HG02840 (cell line): ENCODE data around the gene ADAM33.

Experiments used
- ATAC-seq: cut with Tn5 transposase; IDR thresholded peaks from one replicate; pipeline ENCODE4 v1.9.1; 2021; ENCODE audit warnings: mild to moderate bottlenecking, moderate library complexity, moderate number of reproducible peaks; ENCODE audit not compliant: unreplicated experiment, low FRiP score

The ADAM33 gene

DNA sequence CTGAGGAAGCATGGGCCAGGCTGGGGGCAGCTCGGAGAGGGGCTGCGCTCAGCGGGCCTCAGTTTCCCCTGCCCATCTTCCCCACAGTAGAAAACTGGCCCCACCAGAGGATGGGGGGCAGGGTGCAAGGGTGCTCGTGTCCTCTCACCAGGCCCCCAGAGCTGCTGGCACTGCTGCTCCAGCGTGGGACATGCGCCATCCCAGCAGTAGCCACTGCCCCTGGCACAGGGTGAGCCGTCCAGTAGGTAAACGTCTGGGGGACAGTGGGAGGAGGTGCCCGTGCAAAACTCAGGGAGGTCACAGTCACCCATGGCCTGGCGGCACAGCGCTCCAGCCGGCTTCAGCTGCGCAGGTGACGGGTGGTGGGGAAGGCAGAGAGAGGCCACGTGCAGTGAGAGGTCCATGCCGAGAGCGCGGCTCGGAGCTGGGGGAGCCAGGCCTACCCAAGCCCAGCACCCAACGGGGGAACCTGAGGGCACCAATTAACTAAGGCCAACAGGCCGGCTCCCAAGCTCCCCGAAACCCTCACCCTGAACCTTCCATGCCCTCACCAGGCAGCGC is 9.7 kb downstream of the ADAM33 start:
- ATAC-seq: no peak

- no peak for ATAC-seq
Measured at GRCh38 chr20:3670945-3671344, 10.9 kb downstream of the ADAM33 start.

DNA sequence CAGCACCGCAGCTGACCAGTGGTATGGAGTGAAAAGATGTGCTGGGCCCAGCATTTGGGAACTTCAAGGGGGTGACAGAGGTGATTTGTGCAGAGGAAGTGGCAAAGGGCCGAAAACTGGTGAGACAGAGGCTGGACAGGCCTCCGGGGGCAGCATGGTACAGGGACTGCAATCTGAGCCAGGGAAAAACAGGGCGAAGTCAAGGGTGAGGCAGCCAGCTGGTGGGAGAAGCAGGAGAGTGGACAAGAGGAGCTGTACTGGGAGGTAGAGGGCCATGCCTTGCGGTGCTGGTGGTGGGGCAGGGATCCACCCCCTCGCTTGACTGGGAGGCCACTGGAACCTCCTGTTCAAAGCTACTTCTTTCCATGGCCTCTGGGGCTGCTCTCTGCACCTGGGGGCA is 11.3 kb downstream of the ADAM33 start:
- no peak for ATAC-seq

DNA sequence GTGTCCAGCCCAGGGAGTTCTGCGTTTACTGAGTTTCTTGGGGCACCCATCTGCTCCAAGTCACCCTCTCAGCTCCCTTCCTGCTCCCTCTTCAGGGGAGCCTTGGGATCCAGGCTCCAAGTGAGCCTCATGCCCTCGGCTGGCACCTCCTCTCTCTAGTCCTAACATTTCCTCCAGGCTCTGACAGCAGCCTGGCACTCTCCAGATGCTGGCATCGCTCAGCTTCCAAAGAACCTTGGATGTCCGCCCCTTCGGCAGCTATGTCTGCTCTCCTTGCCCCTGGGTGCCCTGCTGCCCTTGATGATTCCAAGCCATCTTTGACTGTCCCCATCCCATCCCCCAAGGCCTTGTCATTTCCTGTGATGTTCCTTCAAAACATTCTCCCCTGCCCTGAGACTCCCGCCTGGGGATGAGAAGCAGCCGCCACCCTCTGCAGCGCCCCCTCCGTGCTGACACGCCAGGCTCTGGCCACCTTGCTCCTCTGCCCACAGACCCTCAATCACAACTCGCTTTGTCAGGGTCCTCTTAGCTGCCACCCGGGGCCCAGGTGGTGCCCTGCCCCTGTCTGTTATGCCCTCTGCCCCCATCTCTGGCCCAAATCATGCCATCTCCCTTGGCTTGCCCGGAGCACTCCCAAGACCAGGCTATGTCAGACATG is 12.0 kb downstream of the ADAM33 start:
- no peak for ATAC-seq

DNA sequence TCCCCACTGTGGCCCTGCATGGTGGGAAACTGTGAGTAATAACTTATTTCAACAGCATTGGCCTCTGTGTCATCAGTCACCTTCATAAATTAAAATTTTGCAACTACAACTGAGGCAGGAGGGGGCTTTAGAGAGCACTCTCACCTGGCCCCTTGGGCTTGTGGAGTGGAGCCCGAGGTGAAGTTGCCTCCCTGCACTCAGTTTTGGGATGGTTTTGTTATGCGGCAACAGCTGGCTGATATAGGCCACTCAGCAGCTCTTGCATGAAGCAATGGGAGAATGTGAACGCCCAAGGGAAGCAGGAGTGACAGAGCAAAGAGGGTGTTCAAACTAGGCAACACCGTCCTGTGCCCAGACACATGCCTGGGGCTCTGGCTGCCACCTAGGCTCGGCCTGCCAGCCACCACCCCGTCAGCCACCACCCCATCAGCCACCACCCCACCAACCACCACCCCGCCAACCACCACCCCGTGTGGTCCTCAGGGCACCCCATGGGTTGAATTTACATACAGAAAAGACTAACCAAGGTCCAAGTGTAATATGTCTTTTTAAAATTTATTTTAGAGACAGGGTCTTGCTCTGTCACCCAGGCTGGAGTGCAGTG is 14.3 kb downstream of the ADAM33 start:
- ATAC-seq: no peak

DNA sequence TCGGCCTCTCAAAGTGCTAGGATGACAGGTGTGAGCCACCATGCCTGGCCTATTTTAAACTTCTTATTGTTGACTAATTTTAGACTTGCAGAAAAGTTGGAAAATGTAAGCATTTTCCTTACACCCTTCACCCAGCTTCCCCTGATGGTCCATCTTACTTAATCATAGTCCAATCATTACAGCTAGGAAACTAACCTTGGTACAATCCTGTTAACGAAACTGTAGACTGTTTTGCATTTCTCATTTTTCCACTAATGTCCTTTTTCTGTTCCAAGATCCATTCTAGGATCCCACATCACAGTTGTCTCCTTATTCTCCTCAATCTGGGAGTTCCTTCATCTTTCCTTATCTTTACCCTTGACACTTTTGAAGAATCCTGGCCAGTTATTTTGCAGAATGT is 18.0 kb downstream of the ADAM33 start:
- ATAC-seq: no peak

DNA sequence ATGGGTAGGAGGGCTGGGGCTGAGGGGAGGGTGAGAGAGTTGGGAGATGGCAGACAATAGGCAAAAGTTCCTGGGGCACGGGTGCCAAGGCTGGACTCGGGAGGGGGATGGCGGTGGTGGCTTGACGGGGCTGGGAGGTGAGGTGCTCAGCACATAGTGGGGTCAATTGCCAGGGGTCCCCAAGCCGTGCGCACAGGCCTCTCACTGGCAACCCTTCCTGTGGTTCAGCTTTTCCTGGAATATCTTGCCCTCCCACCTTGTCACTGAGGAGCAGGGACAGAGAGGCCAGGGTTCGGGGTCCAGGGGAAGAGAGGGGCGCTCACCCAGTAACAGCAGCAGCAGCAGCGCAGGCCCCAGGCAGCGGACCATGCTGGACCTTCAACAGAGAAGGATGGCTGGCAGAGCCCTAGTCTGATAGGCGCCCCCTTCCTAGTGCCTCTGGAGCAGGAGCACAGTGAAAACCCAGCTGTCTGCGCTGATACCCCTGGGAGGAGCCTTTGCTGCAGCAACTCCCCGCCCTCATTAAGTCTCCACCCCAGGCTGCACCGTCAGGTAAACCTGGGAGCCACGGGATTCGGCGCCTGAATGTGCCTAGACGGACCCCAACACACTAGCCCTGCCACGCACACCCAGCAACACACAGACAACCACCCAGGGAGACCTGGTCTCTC is 18.6 kb downstream of the ADAM33 start, which contains the start of gene GFRA4:
Gene GFRA4 (minus strand): TSS at position 369 of the 671 bp plus-strand sequence. CDS start 0 bp downstream, at position 369.
- no peak for ATAC-seq

- ATAC-seq: no peak
Measured at GRCh38 chr20:3661814-3662665, 19.8 kb downstream of the ADAM33 start.

GRCh38 chr20:3661060-3661813 is 20.6 kb downstream of the ADAM33 start:
- ATAC-seq: no peak

- ATAC-seq: no peak
Measured at GRCh38 chr20:3660262-3661059, 21.3 kb downstream of the ADAM33 start.

GRCh38 chr20:3659492-3660261 is 22.1 kb downstream of the ADAM33 start:
- ATAC-seq: no peak

GRCh38 chr20:3658716-3659491 is 22.9 kb downstream of the ADAM33 start:
- ATAC-seq: no peak

DNA sequence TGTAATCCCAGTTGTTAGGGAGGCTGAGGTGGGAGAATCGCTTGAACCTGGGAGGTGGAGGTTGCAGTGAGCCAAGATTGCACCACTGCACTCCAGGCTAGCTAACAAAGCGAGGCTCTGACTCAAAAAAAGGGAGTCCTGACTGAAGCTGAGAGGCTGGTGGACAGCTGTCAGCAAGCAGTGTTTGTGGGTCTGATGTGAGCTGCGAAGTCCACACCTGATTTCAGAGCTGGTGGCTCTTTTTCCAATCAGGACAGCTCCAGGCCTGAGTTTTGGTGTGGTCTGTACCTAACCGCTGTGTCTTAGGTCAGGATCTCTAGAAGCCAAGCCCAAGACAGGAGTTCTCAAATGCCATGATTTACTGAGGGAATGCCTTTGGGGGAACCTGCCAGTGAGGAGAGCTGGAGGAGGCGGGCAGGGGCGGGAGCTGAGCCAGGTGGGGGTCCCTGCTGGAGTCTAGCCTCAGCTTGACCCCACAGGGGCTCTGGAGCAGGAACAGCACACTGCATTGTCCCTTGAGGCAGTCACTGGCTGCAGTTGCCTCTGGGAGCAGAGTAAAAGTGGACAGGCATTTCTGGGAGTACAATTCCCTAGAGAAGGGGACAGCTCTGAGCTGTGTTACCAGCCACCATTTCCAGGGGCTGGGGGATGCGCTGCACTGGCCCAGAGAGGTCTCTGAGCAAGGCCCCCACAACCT is 23.6 kb downstream of the ADAM33 start:
- no peak for ATAC-seq

- ATAC-seq: no peak
Measured at GRCh38 chr20:3655131-3655405, 26.7 kb downstream of the ADAM33 start.

GRCh38 chr20:3654326-3655130 is 27.3 kb downstream of the ADAM33 start:
- ATAC-seq: no peak

DNA sequence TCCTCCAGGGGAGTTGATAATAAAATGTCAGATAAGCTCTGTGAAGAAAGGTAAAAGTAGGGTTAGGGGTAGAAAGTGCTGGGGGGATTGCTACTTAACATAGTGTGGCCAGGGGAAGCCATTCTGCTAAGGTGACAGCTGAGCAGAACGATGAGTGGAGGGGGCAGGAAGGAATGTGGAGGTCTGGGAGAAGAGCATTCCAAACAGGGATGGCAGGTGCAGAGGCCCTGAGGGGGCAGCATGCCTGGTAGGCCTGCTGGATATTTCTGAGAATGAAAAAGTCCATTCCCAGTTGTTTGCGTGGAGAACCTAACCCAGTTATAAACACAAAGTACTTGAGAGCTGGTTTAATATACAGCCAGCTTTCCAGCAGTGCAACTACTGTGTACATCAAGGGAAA is 27.9 kb downstream of the ADAM33 start:
- no peak for ATAC-seq
